Esophagus muscularis mucosa (tissue), 4 donors: ENCODE data around the gene SSC5D.

Experiments
- EP300 ChIP-seq: sonication (generic); formaldehyde crosslinking; IDR thresholded peaks from one replicate; pipeline ENCODE4 v1.6.1; 2017; ENCODE audit warnings: antibody characterized with exemption
- POLR2A ChIP-seq: fragments of 450-650 bp; IDR thresholded peaks from one replicate; pipeline ENCODE4 v1.6.1; 2017; ENCODE audit warnings: antibody characterized with exemption, moderate library complexity, mild to moderate bottlenecking, low read depth
- POLR2AphosphoS5 ChIP-seq, 2 donors: sonication (generic); formaldehyde crosslinking; IDR thresholded peaks; one replicate each; pipeline ENCODE4 v1.6.1; 2017; ENCODE audit warnings: antibody characterized with exemption in 2 of 2
- TF ChIP-seq, protein P1 (sequence below), 3 experiments: fragments of 200-600 bp in 2 of 3; fragments of 450-650 bp in 1 of 3; sonication (generic) in 2 of 3; IDR thresholded peaks; one replicate each; pipeline ENCODE4 v1.5.1; 2017 to 2019; ENCODE audit warnings: antibody characterized with exemption in 3 of 3, mild to moderate bottlenecking in 2 of 3, moderate library complexity in 1 of 3

- TF ChIP-seq, protein P1, sequence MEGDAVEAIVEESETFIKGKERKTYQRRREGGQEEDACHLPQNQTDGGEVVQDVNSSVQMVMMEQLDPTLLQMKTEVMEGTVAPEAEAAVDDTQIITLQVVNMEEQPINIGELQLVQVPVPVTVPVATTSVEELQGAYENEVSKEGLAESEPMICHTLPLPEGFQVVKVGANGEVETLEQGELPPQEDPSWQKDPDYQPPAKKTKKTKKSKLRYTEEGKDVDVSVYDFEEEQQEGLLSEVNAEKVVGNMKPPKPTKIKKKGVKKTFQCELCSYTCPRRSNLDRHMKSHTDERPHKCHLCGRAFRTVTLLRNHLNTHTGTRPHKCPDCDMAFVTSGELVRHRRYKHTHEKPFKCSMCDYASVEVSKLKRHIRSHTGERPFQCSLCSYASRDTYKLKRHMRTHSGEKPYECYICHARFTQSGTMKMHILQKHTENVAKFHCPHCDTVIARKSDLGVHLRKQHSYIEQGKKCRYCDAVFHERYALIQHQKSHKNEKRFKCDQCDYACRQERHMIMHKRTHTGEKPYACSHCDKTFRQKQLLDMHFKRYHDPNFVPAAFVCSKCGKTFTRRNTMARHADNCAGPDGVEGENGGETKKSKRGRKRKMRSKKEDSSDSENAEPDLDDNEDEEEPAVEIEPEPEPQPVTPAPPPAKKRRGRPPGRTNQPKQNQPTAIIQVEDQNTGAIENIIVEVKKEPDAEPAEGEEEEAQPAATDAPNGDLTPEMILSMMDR (IDR thresholded peaks at IDR 0.05) = no peak
- TF ChIP-seq POLR2A (no peak), EP300 (no peak), POLR2AphosphoS5 (IDR thresholded peaks at IDR 0.05) (no peak)
Measured at GRCh38 chr19:55439052-55439451, 49.2 kb upstream of the SSC5D start.
